HUDEP-2 (cell line): Measurements from ENCODE around the gene SUCNR1.
"Not testable (repeated sequence)": the region's sequence is repeated elsewhere in the genome, so short reads cannot be mapped to it uniquely, and the experiment has no call there.

Experiments used
- DNase-seq, 76 experiments: peaks; one replicate each; lab custom pipeline; 2025; ENCODE audit not compliant: unreplicated experiment in 76 of 76; lab: John Stamatoyannopoulos, UW

Gene SUCNR1

GRCh38 chr3:151899996-151900395 is 26.6 kb downstream of the SUCNR1 start:
- no peak for DNase-seq

DNA sequence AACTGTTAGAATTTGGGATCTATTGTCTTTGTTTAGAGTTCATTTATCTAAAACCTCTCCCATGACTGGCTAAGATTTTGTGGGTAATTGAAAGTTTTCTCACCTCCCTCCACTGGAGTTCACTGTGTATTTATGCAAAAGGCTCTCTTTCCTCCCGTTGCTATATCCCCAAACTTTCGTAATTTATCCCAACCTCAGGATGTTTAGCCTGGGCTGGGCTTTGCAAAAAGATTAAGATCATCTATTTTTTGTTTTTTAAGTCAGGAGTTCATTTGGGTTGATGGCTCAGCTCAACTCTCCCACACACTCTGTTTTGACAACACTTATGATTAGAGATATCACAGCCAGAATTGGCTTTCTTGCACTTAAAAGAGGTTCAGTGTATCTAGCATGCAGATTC is 27.0 kb downstream of the SUCNR1 start:
- no peak for DNase-seq

DNA sequence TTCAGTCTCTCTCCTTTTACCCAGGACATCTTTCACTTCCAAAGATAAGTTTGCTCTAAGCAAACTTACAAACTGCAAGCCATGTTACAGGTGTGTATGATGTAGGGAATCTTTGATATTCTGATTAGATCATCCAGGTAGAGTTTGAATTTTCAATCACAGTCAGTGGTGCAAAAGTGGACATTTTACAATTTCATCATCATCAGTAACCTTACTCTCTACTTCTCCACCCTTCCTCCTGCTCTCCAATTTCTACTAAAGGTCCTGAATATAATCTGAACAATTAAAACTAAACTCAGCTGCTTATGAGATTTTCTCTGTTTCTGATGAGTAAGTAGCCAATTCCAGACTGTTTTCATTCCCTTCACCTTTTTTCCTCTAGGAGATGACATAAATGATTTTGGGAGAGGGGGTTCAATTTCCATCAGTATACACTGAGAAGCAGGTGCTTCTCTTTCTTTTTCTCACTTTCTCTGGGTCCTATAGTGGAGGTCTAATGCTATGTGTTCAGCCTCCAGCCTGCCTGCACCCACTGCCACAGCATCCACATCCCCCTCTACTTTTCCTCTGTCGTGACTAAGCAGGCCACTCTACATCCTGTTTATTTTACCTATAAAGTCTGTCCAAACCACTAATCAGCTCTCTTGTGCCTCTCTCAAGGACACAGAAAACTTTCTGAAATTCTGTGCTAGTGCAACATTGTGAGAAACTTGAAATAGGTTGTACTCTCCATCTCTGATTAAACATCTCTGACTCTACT is 27.6 kb downstream of the SUCNR1 start:
- no peak for DNase-seq

- DNase-seq = no peak
These were observed 28.3 kb downstream of the SUCNR1 start for GRCh38 chr3:151901644-151902285.

- no peak for DNase-seq
These were observed 30.1 kb downstream of the SUCNR1 start for GRCh38 chr3:151903501-151903991.

- DNase-seq = no peak
These were observed 32.2 kb downstream of the SUCNR1 start for GRCh38 chr3:151905647-151906046.

- DNase-seq = no peak
These were observed 33.3 kb downstream of the SUCNR1 start for GRCh38 chr3:151906751-151907150.

DNA sequence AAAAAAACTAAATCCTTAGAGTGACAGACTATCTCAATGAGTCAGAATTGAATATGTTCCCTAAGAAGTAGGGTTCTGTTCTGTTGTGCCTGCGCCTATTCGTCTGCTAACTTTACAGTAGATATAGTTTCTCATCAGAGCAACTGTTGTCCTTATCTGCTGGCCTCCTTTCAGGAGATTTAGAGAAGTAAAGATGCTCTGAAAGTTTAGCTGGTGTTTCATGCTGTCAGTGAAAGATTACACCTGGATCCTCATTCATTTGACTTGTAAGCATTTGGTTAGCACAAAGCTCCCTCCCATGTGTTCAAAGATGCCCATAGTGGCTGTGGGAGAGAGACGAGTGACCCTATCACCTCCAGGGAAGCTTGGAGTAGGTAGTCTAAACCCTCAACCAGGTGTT is 35.0 kb downstream of the SUCNR1 start:
- no peak for DNase-seq

DNA sequence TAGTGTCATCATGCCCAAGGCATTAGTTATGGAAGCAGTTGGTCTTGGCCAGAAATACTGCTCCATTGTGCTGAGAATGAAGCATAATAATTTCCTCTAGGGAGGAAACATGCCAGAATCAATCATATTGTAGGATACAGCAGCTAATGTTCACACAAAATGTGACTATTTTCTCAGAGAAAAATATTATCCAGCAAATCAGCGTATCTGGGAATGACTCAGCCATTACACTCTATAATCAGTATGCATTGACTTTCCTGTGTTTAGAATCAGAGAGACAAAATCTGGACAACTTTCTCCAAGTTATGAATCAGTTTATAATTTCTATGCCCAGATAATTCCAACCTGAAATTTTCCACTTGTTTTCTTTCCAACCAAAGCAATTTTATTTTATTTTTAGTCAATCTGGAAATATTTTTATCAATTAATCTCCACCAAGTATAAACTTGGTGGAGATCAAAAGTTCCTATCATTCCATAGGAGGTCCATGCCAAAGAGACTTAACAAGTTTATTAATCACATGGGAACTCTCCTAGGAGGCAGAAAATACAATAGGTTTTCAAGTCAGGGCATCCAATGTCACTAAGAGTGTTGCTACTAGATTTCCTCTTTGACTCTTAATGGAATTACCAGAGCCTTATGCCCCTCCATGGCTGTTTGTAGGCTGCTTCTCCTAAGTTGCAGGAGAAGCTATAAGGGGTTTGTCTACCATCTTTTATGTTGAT is 36.4 kb downstream of the SUCNR1 start:
- no peak for DNase-seq

DNA sequence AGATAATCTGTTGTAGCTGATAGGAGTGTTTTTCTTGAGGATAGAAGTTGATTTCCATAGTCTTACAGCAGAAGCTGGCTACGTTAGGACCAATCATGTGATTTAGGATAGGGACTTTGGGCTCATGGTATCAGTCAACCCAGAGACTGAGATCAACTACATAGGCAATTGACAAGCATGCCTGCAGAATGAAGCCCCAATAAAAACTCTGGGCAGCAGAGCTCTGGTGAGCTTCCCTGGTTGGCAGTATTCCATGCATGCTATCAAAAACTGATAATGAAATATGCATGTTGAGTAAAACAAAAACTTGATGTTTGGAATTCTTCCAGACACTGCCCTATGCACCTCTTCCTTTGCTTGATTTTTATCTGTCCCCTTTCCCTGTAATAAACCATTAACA is 38.0 kb downstream of the SUCNR1 start:
- DNase-seq = no peak

DNA sequence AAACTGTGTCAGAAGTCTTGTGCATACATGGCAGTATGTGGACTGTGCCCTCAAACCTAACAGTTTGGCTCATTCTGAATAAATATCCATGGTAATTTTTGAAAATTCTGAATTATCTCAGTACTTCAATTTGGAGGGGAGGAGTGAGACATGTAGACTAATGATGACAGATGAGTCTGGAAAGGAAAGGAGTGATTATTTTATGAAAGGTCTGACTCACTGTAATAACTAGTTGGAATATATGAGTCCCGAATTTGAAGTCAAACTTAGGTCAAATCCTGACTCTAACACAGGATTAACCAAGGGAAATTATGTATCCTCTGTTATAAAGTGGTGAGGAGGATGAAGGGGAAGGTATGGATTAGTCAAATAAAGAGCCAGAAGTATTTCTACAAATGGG is 38.6 kb downstream of the SUCNR1 start:
- no peak for DNase-seq

DNA sequence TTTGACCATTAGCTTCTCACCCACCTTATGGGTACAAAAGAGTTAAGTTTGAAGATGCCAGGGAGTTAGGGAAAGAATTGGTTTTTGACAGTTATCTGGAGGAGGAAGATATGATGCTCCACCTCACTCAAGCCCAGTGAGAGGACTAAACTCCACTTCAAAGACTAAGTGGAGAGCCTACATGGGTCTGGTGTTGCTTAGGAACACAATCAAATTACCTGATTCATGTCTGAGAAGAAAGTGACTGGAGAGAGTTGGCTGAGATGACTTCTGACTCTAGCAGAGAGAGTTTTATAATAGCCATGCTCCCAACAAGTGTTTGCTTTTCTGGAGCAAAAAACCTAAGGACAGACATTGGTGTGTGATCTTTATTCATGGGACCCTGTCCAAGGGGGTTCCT is 43.3 kb downstream of the SUCNR1 start:
- DNase-seq = no peak

- peak in 14 of 76 experiments; percentile 2 to 28 (median 10) for DNase-seq
These were observed 45.0 kb downstream of the SUCNR1 start for GRCh38 chr3:151918253-151919029.

DNA sequence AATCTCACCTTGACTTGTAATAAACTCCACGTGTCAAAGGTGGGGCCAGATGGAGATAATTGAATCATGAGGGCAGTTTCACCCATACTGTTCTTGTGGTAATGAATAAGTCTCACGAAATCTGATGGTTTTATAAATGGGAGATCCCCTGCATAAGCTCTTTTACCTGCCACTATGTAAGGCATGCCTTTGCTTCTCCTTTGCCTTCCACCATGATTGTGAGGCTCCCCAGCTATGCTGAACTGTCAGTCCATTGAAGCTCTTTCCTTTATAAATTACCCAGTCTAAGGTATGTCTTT is 45.5 kb downstream of the SUCNR1 start:
- DNase-seq = no peak

- no peak for DNase-seq
These were observed 46.0 kb downstream of the SUCNR1 start for GRCh38 chr3:151919446-151919845.

GRCh38 chr3:151923901-151924300 is 50.5 kb downstream of the SUCNR1 start:
- DNase-seq = no peak

- DNase-seq = no peak
These were observed 51.3 kb downstream of the SUCNR1 start for GRCh38 chr3:151924753-151925152.

DNA sequence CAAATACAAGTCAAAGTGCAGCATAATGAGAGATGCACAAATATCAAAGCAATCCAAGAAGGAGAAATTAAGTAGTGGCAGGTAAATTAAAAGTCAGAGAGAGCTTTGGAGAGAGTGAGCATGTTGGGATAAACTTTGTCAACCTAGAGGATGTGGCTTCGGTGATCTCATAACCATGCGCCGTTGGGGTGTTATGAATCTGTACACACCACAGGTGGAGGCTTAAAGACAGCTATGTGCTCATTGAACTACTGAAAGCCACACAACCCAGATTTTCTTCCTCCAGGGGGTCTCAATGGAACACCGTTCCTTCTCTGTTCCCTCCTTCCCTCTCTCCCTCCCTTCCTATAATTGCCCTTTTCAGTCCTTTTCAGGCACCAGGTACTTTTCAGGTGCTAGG is 52.0 kb downstream of the SUCNR1 start:
- no peak for DNase-seq

DNA sequence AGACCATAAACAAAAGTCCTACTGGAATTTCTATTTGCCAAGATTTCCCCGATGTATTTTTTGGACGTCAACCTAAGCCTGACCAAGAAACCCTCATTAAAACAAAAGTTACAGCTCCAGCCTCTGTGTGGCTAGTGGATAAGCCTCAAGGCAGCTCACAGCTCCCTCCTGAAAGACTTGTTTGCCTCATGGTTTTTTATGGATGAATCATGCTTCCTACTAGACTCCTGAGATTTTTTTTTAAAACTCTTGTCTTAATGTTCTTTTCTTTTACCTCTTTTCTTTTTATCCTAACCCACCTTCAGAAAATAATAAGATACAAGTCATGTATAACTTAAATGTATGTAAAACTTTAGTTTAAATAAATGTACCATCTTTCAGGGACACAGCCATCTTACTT is 52.4 kb downstream of the SUCNR1 start:
- no peak for DNase-seq

DNA sequence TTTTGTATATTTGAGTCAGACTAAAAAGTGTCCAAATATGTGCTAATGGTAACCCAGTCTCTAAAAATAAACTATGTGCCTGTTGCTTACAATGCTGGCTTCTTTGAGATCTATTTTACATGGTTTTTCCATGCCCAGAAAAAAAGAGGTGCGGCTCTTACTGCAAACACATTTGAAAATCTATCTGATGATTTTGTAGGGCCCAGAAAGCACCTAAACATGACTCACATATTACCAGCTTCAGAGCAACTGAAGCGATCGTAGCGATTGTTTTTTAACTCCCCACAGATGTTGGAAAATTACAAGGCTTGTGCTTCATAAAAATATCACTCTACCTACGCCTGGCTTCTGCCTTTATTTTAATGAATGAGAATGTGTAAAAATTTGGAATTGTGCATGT is 53.5 kb downstream of the SUCNR1 start:
- DNase-seq = no peak

DNA sequence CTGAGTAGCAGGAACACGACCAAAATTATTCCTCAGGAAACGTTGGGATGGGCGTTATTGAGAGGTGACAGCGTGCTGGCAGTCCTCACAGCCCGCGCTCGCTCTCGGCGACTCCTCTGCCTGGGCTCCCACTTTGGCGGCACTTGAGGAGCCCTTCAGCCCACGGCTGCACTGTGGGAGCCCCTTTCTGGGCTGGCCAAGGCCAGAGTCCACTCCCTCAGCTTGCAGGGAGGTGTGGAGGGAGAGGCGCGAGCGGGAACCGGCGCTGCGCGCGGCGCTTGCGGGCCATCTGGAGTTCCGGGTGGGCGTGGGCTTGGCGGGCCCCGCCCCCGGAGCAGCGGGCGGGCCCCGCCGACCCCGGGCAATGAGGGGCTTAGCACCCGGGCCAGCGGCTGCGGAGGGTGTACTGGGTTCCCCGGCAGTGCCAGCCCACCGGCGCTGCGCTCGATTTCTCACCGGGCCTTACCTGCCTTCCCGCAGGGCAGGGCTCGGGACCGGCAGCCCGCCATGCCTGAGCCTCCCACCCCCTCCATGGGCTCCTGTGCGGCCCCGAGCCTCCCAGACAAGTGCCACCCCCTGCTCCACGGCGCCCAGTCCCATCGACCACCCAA is 54.6 kb downstream of the SUCNR1 start:
- DNase-seq = not testable (repeated sequence)
